ENCODE measurements around the gene PLA1A. TPM values are rescaled to one million over a fixed set of nuclear protein-coding genes. Genes with fewer than 3 reads are reported as not detected.
A peak's percentile ranks its signal among the peaks of the same experiment; 100 is the strongest.
"Not testable (repeated sequence)": the region's sequence is repeated elsewhere in the genome, so short reads cannot be mapped to it uniquely, and the experiment has no call there.

PLA1A gene
- total and polyA plus RNA-seq, 9 donors = 0.07 to 0.37 (median 0.19) TPM; not detected in 2

GRCh38 chr3:119557877-119558269 is 39.8 kb upstream of the PLA1A start:
- H3K27ac ChIP-seq (ENCODE audit: low read length) = no peak overlapping the region
- WGBS (ENCODE audit: insufficient coverage) = 50% methylated on average over 1 of the region's 3 CpGs
- no peaks in the 10 kb centered on the region for H3K36me3 ChIP-seq (ENCODE audit: control insufficient read depth, insufficient read depth, low read length)
- no peak overlapping the region for H3K4me3 ChIP-seq (ENCODE audit: low read length)
- no peaks in the 10 kb centered on the region for H3K4me1 ChIP-seq (ENCODE audit: control insufficient read depth, insufficient read depth, low read length)
- no peak for DNase-seq
- H3K9me3 ChIP-seq (replicated peaks; ENCODE audit: control insufficient read depth, low read depth, low read length) = no peaks in the 10 kb centered on the region
- no peaks in the 10 kb centered on the region for H3K27me3 ChIP-seq (ENCODE audit: control insufficient read depth, insufficient read depth, low read length)

GRCh38 chr3:119558626-119559317 is 38.9 kb upstream of the PLA1A start:
- H3K36me3 ChIP-seq (ENCODE audit: control insufficient read depth, insufficient read depth, low read length) = no peaks in the 10 kb centered on the region
- no peaks in the 10 kb centered on the region for H3K9me3 ChIP-seq (replicated peaks; ENCODE audit: control insufficient read depth, low read depth, low read length)
- no peak overlapping the region for H3K27ac ChIP-seq (ENCODE audit: low read length)
- no peak overlapping the region for H3K4me3 ChIP-seq (ENCODE audit: low read length)
- WGBS (ENCODE audit: insufficient coverage) = 100% methylated on average over 1 of the region's 9 CpGs
- H3K27me3 ChIP-seq (ENCODE audit: control insufficient read depth, insufficient read depth, low read length) = no peaks in the 10 kb centered on the region
- DNase-seq = no peak
- no peaks in the 10 kb centered on the region for H3K4me1 ChIP-seq (ENCODE audit: control insufficient read depth, insufficient read depth, low read length)

GRCh38 chr3:119559441-119559963 is 38.2 kb upstream of the PLA1A start, which contains the start of gene CD80:
Gene CD80 (minus strand): TSS chr3:119559614. CDS start chr3:119557728, 1,886 bp downstream.
- H3K36me3 ChIP-seq (ENCODE audit: control insufficient read depth, insufficient read depth, low read length) = no peaks in the 10 kb centered on the region
- 20% methylated on average over 3 of the region's 7 CpGs for WGBS (ENCODE audit: insufficient coverage)
- no peaks in the 10 kb centered on the region for H3K27me3 ChIP-seq (ENCODE audit: control insufficient read depth, insufficient read depth, low read length)
- no peak within 1 kb of the TSS for H3K4me3 ChIP-seq (ENCODE audit: low read length)
- DNase-seq = peak; percentile 39
- no peaks in the 10 kb centered on the region for H3K4me1 ChIP-seq (ENCODE audit: control insufficient read depth, insufficient read depth, low read length)
- H3K27ac ChIP-seq (ENCODE audit: low read length) = no peak within 1 kb of the TSS
- no peaks in the 10 kb centered on the region for H3K9me3 ChIP-seq (replicated peaks; ENCODE audit: control insufficient read depth, low read depth, low read length)

GRCh38 chr3:119560160-119560559 is 37.5 kb upstream of the PLA1A start:
- no peak for DNase-seq
- no peaks in the 10 kb centered on the region for H3K27me3 ChIP-seq (ENCODE audit: control insufficient read depth, insufficient read depth, low read length)
- H3K36me3 ChIP-seq (ENCODE audit: control insufficient read depth, insufficient read depth, low read length) = no peaks in the 10 kb centered on the region
- H3K27ac ChIP-seq (ENCODE audit: low read length) = no peak overlapping the region
- H3K4me3 ChIP-seq (ENCODE audit: low read length) = no peak overlapping the region
- WGBS (ENCODE audit: insufficient coverage) = no CpG with 5 or more reads among the region's 5 CpGs
- no peaks in the 10 kb centered on the region for H3K9me3 ChIP-seq (replicated peaks; ENCODE audit: control insufficient read depth, low read depth, low read length)
- no peaks in the 10 kb centered on the region for H3K4me1 ChIP-seq (ENCODE audit: control insufficient read depth, insufficient read depth, low read length)

- Histone ChIP-seq H3K27ac (ENCODE audit: low read length) (no peak overlapping the region), H3K27me3 (ENCODE audit: control insufficient read depth, insufficient read depth, low read length) (no peaks in the 10 kb centered on the region), H3K4me3 (ENCODE audit: low read length) (no peak overlapping the region), H3K36me3 (ENCODE audit: control insufficient read depth, insufficient read depth, low read length) (no peaks in the 10 kb centered on the region), H3K4me1 (ENCODE audit: control insufficient read depth, insufficient read depth, low read length) (no peaks in the 10 kb centered on the region), H3K9me3 (replicated peaks; ENCODE audit: control insufficient read depth, low read depth, low read length) (no peaks in the 10 kb centered on the region)
- WGBS (ENCODE audit: insufficient coverage) = 62% methylated on average over 6 of the region's 6 CpGs
- DNase-seq = no peak
These were observed 35.3 kb upstream of the PLA1A start for GRCh38 chr3:119562307-119562961.

GRCh38 chr3:119563334-119563733 is 34.4 kb upstream of the PLA1A start:
- H3K36me3 ChIP-seq (ENCODE audit: control insufficient read depth, insufficient read depth, low read length); H3K9me3 ChIP-seq (replicated peaks; ENCODE audit: control insufficient read depth, low read depth, low read length); H3K27me3 ChIP-seq (ENCODE audit: control insufficient read depth, insufficient read depth, low read length); H3K4me3 ChIP-seq (ENCODE audit: low read length); DNase-seq; H3K4me1 ChIP-seq (ENCODE audit: control insufficient read depth, insufficient read depth, low read length); H3K27ac ChIP-seq (ENCODE audit: low read length): not testable (repeated sequence)
- WGBS (ENCODE audit: insufficient coverage) = no CpG with 5 or more reads among the region's 2 CpGs

- Histone ChIP-seq H3K27ac (ENCODE audit: low read length) (no peak overlapping the region), H3K9me3 (replicated peaks; ENCODE audit: control insufficient read depth, low read depth, low read length) (no peaks in the 10 kb centered on the region), H3K4me1 (ENCODE audit: control insufficient read depth, insufficient read depth, low read length) (peaks cover 5% of the 10 kb centered on the region), H3K27me3 (ENCODE audit: control insufficient read depth, insufficient read depth, low read length) (no peaks in the 10 kb centered on the region), H3K36me3 (ENCODE audit: control insufficient read depth, insufficient read depth, low read length) (no peaks in the 10 kb centered on the region), H3K4me3 (ENCODE audit: low read length) (no peak overlapping the region)
- no peak for DNase-seq
- WGBS (ENCODE audit: insufficient coverage) = 96% methylated on average over 4 of the region's 4 CpGs
These were observed 28.5 kb upstream of the PLA1A start for GRCh38 chr3:119569156-119569555.

GRCh38 chr3:119570229-119570628 is 27.5 kb upstream of the PLA1A start:
- Histone ChIP-seq H3K27ac (ENCODE audit: low read length) (peak overlapping the region; percentile 51), H3K36me3 (ENCODE audit: control insufficient read depth, insufficient read depth, low read length) (no peaks in the 10 kb centered on the region), H3K4me3 (ENCODE audit: low read length) (no peak overlapping the region), H3K27me3 (ENCODE audit: control insufficient read depth, insufficient read depth, low read length) (no peaks in the 10 kb centered on the region), H3K9me3 (replicated peaks; ENCODE audit: control insufficient read depth, low read depth, low read length) (no peaks in the 10 kb centered on the region), H3K4me1 (ENCODE audit: control insufficient read depth, insufficient read depth, low read length) (peaks cover 5% of the 10 kb centered on the region)
- peak; percentile 59 for DNase-seq
- 79% methylated on average over 3 of the region's 5 CpGs for WGBS (ENCODE audit: insufficient coverage)

GRCh38 chr3:119571230-119571629 is 26.5 kb upstream of the PLA1A start:
- no peak for DNase-seq
- H3K27me3 ChIP-seq (ENCODE audit: control insufficient read depth, insufficient read depth, low read length) = no peaks in the 10 kb centered on the region
- H3K9me3 ChIP-seq (replicated peaks; ENCODE audit: control insufficient read depth, low read depth, low read length) = no peaks in the 10 kb centered on the region
- H3K4me1 ChIP-seq (ENCODE audit: control insufficient read depth, insufficient read depth, low read length) = peaks cover 5% of the 10 kb centered on the region
- H3K4me3 ChIP-seq (ENCODE audit: low read length) = no peak overlapping the region
- no peak overlapping the region for H3K27ac ChIP-seq (ENCODE audit: low read length)
- H3K36me3 ChIP-seq (ENCODE audit: control insufficient read depth, insufficient read depth, low read length) = no peaks in the 10 kb centered on the region
- no CpG with 5 or more reads among the region's 1 CpG for WGBS (ENCODE audit: insufficient coverage)

GRCh38 chr3:119571688-119572087 is 26.0 kb upstream of the PLA1A start:
- H3K4me3 ChIP-seq (ENCODE audit: low read length) = no peak overlapping the region
- 53% methylated on average over 5 of the region's 5 CpGs for WGBS (ENCODE audit: insufficient coverage)
- peaks cover 5% of the 10 kb centered on the region for H3K4me1 ChIP-seq (ENCODE audit: control insufficient read depth, insufficient read depth, low read length)
- no peak overlapping the region for H3K27ac ChIP-seq (ENCODE audit: low read length)
- no peaks in the 10 kb centered on the region for H3K27me3 ChIP-seq (ENCODE audit: control insufficient read depth, insufficient read depth, low read length)
- no peaks in the 10 kb centered on the region for H3K9me3 ChIP-seq (replicated peaks; ENCODE audit: control insufficient read depth, low read depth, low read length)
- no peaks in the 10 kb centered on the region for H3K36me3 ChIP-seq (ENCODE audit: control insufficient read depth, insufficient read depth, low read length)
- peak; percentile 58 for DNase-seq
